Fibroblast of upper back skin (primary cell): ENCODE data around the gene CNDP2.
"Not testable (repeated sequence)": the region's sequence is repeated elsewhere in the genome, so short reads cannot be mapped to it uniquely, and the experiment has no call there.

ENCODE experiments used
- DNase-seq: peaks from one replicate; pipeline ENCODE4 v3.0.0-alpha.2; 2013

CNDP2 gene

GRCh38 chr18:74540652-74541421, 44.7 kb downstream of the CNDP2 start:
- DNase-seq: no peak

DNA sequence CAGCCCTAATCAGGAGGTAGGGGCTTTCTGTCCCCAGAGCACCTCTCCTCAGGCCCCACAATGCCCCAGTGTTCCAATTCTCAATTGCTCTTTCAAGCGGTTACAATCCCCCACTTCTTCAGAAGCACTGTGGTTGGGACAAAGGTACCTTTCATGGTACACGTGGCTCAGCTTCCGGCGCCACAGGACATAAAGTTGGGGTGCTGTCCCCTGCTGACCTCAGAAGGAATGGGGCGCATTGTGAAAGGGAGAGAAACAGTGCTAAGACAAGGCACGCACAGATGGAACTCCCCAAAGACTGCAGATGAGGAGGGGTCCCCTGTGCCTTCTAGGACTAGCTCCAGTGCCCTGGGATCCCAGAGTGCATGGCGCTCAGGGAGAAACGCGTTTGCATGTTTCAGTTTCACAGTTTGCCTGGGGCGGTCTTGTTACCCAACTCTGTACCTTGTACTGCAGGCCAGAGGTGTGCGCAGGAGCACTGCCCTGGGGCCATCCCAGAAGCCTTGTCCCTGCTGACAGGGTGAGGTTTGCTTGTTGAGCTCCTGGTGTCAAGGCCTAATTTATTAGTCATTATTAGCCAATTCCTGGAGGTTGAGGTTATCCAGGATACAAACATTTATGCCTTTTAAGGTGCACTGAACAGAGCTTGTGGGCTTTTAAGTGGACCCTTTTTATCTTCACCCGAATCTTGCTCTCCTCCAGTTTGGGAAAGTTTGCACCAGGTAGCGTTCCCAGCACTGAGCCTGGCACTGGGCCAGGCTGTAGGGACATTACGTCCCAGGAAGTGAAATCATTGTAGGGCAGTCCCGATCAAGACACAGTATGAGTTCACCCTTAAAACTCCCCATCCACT, 45.8 kb downstream of the CNDP2 start:
- no peak for DNase-seq

GRCh38 chr18:74544898-74545297, 48.7 kb downstream of the CNDP2 start:
- no peak for DNase-seq

- DNase-seq: no peak
Observed at GRCh38 chr18:74546007-74546406, 49.8 kb downstream of the CNDP2 start.

GRCh38 chr18:74546751-74547530, 50.8 kb downstream of the CNDP2 start:
- peak; percentile 22 for DNase-seq

GRCh38 chr18:74547860-74548259, 51.7 kb downstream of the CNDP2 start:
- DNase-seq: no peak

- no peak for DNase-seq
Observed at GRCh38 chr18:74549591-74550104, 53.5 kb downstream of the CNDP2 start.

DNA sequence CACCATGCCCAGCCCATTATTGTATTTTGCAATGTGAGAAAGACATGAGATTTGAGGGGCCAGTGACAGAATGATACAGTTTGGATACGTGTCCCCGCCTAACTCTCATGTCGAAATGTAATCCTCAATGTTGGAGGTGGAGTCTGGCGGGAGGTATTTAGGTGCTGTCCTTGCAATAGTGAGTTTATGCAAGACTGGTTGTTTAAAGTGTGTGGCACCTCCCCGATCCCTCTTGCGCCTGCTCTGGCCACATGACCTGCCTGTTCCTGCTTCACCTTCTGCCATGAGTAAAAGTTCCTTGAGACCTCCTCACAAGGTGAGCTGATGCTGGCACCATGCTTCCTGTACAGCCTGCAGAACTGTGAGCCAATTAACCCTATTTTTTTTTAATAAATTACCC, 54.7 kb downstream of the CNDP2 start:
- no peak for DNase-seq

- DNase-seq: no peak
Observed at GRCh38 chr18:74551452-74551851, 55.3 kb downstream of the CNDP2 start.

DNA sequence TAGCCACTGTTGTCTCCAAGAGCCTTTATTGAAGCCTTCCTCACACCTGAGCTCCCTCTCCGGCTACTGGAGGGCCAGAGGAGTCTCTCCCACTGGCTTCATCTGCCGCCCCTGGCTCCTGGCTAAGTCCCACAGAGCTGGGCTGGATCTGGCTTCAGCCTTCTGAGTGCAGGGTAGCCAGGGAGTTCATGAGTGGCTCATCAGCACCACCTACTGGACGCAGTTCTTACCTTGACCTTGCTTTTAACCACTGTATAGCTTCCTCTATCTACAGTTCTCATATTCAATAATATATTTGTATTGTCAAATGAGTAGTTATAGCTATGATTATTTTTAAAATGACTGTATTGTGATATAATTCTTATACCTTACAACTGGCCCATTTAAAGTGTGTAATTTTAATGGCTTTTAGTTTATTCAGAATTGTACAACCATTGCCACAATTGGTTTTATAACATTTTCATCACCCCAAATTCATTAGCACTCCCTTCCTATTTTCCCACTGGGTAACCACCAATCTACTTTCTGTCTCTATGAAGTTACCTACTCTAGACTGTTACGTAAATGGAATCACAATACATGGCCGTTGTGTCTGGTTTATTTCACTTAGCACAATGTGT, 55.9 kb downstream of the CNDP2 start:
- DNase-seq: peak; percentile 78

DNA sequence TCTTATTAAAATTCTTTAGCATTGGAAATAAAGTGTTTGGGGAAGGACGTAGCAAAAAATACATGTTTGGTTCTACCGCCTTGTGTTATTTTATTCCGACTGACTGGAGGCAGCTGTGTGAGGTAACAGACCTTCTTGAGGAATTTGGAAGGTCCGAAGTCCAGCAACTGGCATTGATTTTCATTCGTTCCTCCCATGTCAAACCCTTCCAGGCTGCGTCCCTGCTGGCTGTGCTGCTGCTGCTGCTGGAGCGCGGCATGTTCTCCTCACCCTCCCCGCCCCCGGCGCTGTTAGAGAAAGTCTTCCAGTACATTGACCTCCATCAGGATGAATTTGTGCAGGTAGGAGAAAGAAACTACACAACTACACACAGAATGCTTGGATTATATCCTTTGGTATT, 60.0 kb downstream of the CNDP2 start:
- no peak for DNase-seq

GRCh38 chr18:74558096-74558495, 61.9 kb downstream of the CNDP2 start:
- no peak for DNase-seq

GRCh38 chr18:74562131-74562730, 66.1 kb downstream of the CNDP2 start:
- DNase-seq: no peak

GRCh38 chr18:74562775-74563174, 66.6 kb downstream of the CNDP2 start:
- no peak for DNase-seq

DNA sequence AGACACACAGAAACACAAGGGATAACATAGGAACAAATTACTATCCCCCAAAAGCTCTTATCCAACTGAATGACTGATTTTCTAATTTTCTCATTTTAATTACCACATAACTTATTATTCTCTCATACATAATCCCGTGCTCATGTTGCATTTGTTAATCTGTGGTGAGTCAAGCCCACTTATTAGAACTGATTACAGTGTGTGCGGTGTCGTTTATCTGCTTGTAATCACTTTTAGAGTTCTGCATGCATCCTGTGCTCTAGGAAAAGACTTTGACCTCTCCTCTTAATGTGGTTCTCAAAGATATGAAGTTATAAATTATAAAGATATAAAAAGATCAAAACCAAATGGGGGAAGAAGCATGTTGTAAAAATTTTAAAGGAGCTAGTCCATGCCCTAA, 67.8 kb downstream of the CNDP2 start:
- no peak for DNase-seq

DNA sequence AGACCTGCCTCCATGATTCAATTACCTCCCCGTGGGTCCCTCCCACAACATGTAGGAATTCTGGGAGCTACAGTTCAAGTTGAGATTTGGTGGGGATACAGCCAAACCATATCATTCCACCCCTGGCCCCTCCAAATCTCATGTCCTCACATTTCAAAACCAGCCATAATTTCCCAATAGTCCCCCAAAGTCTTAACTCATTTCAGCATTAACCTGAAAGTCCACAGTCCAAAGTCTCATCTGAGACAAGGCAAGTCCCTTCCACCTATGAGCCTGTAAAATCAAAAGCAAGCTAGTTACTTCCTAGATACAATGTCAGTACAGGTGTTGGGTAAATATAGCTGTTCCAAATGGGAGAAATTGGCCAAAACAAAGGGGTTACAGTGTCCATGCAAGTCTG, 69.0 kb downstream of the CNDP2 start:
- not testable (repeated sequence) for DNase-seq

DNA sequence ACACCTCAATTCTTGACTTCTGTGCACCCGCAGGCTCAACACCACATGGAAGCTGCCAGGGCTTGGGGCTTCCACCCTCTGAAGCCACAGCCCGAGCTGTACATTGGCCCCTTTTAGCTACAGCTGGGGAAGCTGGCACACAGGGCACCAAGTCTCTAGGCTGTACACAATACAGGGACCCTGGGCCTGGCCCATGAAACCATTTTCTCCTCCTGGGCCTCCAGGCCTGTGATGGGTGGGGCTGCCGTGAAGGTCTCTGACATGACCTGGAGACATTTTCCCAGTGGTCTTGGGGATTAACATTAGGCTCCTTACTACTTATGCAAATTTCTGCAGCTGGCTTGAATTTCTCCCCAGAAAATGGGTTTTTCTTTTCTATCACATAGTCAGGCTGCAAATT, 69.8 kb downstream of the CNDP2 start:
- DNase-seq: not testable (repeated sequence)

- DNase-seq: no peak
Observed at GRCh38 chr18:74567822-74568221, 71.7 kb downstream of the CNDP2 start.

DNA sequence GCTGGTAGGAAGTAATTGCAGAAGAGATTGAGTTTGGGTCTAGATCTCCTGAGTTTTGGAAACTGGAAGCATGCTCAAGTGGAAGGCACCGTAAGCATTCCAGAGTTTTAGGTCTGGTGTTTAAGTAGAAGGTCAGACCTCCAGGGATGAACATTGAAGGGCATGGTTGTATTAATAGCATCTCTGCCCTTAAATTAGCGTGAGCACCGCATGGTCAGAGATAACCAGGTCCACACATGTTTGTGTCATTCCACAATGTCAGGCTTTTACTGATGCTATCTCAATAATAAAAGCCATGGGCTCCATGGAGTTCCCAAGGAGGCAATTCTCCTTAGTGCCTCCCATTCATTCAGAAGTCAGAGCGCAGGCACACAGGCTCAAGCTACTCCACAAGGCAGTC, 73.2 kb downstream of the CNDP2 start:
- no peak for DNase-seq

- no peak for DNase-seq
Observed at GRCh38 chr18:74570266-74570665, 74.1 kb downstream of the CNDP2 start.

GRCh38 chr18:74571895-74572680, 75.9 kb downstream of the CNDP2 start:
- DNase-seq: no peak
